ENCODE data around the gene CNOT11.
"Not testable (repeated sequence)": the region's sequence is repeated elsewhere in the genome, so short reads cannot be mapped to it uniquely, and the experiment has no call there.

CNOT11 gene

GRCh38 chr2:101244899-101245298 is 7.8 kb upstream of the CNOT11 start:
- DNase-seq (ENCODE audit: low spot score); FAIRE-seq: not testable (repeated sequence)

GRCh38 chr2:101245468-101245867 is 7.2 kb upstream of the CNOT11 start:
- not testable (repeated sequence) for DNase-seq (ENCODE audit: low spot score); FAIRE-seq

GRCh38 chr2:101248756-101249155 is 3.9 kb upstream of the CNOT11 start:
- DNase-seq (ENCODE audit: low spot score); FAIRE-seq: not testable (repeated sequence)

- FAIRE-seq (no peak), DNase-seq (ENCODE audit: low spot score) (no peak)
Measured at GRCh38 chr2:101249826-101250225, 2.9 kb upstream of the CNOT11 start.

GRCh38 chr2:101251246-101251781 is 1.4 kb upstream of the CNOT11 start:
- FAIRE-seq; DNase-seq (ENCODE audit: low spot score): not testable (repeated sequence)

GRCh38 chr2:101251844-101252407 is 760 bp upstream of the CNOT11 start:
- FAIRE-seq, result no peak
- DNase-seq (ENCODE audit: low spot score), result peak; percentile 24

GRCh38 chr2:101253013-101253702 is 472 bp downstream of the CNOT11 start:
- DNase-seq (ENCODE audit: low spot score) (peak; percentile 50), FAIRE-seq (no peak)

GRCh38 chr2:101253703-101254450 is 1.2 kb downstream of the CNOT11 start:
- FAIRE-seq (no peak), DNase-seq (ENCODE audit: low spot score) (no peak)

- no peak for FAIRE-seq
- DNase-seq (ENCODE audit: low spot score), result no peak
Measured at GRCh38 chr2:101255501-101255900, 2.8 kb downstream of the CNOT11 start.

- no peak for FAIRE-seq
- DNase-seq (ENCODE audit: low spot score), result no peak
Measured at GRCh38 chr2:101256316-101256715, 3.6 kb downstream of the CNOT11 start.

- FAIRE-seq, result no peak
- DNase-seq (ENCODE audit: low spot score), result no peak
Measured at GRCh38 chr2:101258804-101259203, 6.1 kb downstream of the CNOT11 start.

GRCh38 chr2:101262142-101262541 is 9.5 kb downstream of the CNOT11 start:
- no peak for FAIRE-seq
- no peak for DNase-seq (ENCODE audit: low spot score)

- DNase-seq (ENCODE audit: low spot score) (no peak), FAIRE-seq (no peak)
Measured at GRCh38 chr2:101263377-101263800, 10.7 kb downstream of the CNOT11 start.

GRCh38 chr2:101264360-101264939 is 11.8 kb downstream of the CNOT11 start:
- FAIRE-seq, result no peak
- DNase-seq (ENCODE audit: low spot score), result no peak

GRCh38 chr2:101265893-101266499 is 13.3 kb downstream of the CNOT11 start:
- DNase-seq (ENCODE audit: low spot score), result no peak
- FAIRE-seq, result no peak

GRCh38 chr2:101267671-101268656 is 15.3 kb downstream of the CNOT11 start:
- peak; percentile 73 for DNase-seq (ENCODE audit: low spot score)
- FAIRE-seq, result peak; percentile 91

- FAIRE-seq (no peak), DNase-seq (ENCODE audit: low spot score) (no peak)
Measured at GRCh38 chr2:101270700-101271259, 18.1 kb downstream of the CNOT11 start.

GRCh38 chr2:101272045-101272784 is 19.5 kb downstream of the CNOT11 start:
- FAIRE-seq, result peak; percentile 23
- DNase-seq (ENCODE audit: low spot score), result no peak

GRCh38 chr2:101273056-101273455 is 20.4 kb downstream of the CNOT11 start:
- FAIRE-seq (no peak), DNase-seq (ENCODE audit: low spot score) (peak; percentile 24)

Measured in RCC 7860 (cell line).